OCI-LY1 (cell line): Measurements from ENCODE around the gene ACBD7.

ENCODE experiments used
- H2AFZ ChIP-seq: fragments of 200-600 bp; sonication (generic), shearing (Covaris generic); 2 replicates; pipeline ENCODE4 v1.6.0; 2014; ENCODE audit warnings: antibody characterized with exemption, mild to moderate bottlenecking, low read length
- H3F3A ChIP-seq: fragments of 200-600 bp; sonication (generic), shearing (Covaris generic); 2 replicates; pipeline ENCODE4 v1.6.0; 2014; ENCODE audit warnings: mild to moderate bottlenecking, antibody characterized with exemption, low read length, moderate library complexity; ENCODE audit not compliant: insufficient read depth
- H3K27ac ChIP-seq: fragments of 200-600 bp; sonication (generic); 2 replicates; pipeline ENCODE4 v1.5.1; 2014; ENCODE audit warnings: low read length, mixed run types, mild to moderate bottlenecking, low read depth; ENCODE audit not compliant: poor library complexity, severe bottlenecking
- H3K27me3 ChIP-seq: fragments of 200-600 bp; sonication (generic); 2 replicates; pipeline ENCODE4 v1.6.0; 2014; ENCODE audit warnings: antibody characterized with exemption, mild to moderate bottlenecking, low read length, moderate library complexity; ENCODE audit not compliant: insufficient read depth
- H3K36me3 ChIP-seq: fragments of 200-600 bp; sonication (generic); 2 replicates; pipeline ENCODE4 v1.6.1; 2014; ENCODE audit warnings: mild to moderate bottlenecking, antibody characterized with exemption, low read length, moderate library complexity, mixed read lengths; ENCODE audit not compliant: insufficient read depth
- H3K4me1 ChIP-seq: fragments of 200-600 bp; sonication (generic); 2 replicates; pipeline ENCODE4 v1.5.1; 2014; ENCODE audit warnings: mild to moderate bottlenecking, low read length, moderate library complexity; ENCODE audit not compliant: insufficient read depth, severe bottlenecking
- H3K4me2 ChIP-seq: fragments of 200-600 bp; sonication (generic), shearing (Covaris generic); 2 replicates; pipeline ENCODE4 v1.6.1; 2014; ENCODE audit warnings: low read length
- H3K4me3 ChIP-seq: fragments of 200-600 bp; sonication (generic); 2 replicates; pipeline ENCODE4 v1.5.1; 2014; ENCODE audit warnings: low read length, low read depth, mild to moderate bottlenecking, mixed read lengths; ENCODE audit not compliant: poor library complexity, severe bottlenecking
- H3K79me2 ChIP-seq: fragments of 200-600 bp; shearing (Covaris generic); 2 replicates; pipeline ENCODE4 v1.6.1; 2016; ENCODE audit warnings: mixed run types, low read length, mixed read lengths; ENCODE audit not compliant: insufficient read depth
- H3K9ac ChIP-seq: fragments of 200-600 bp; sonication (generic), shearing (Covaris generic); 2 replicates; pipeline ENCODE4 v1.6.1; 2014; ENCODE audit warnings: mild to moderate bottlenecking, low read length, mixed read lengths
- H3K9me2 ChIP-seq: fragments of 200-600 bp; sonication (generic), shearing (Covaris generic); 2 replicates; pipeline ENCODE4 v1.6.1; 2014; ENCODE audit warnings: low read depth, mild to moderate bottlenecking, low read length, mixed read lengths
- H3K9me3 ChIP-seq: fragments of 200-600 bp; shearing (Covaris generic); 2 replicates; pipeline ENCODE4 v1.6.1; 2014; ENCODE audit warnings: low read length, mixed read lengths
- H4K20me1 ChIP-seq: fragments of 200-600 bp; sonication (generic), shearing (Covaris generic); 2 replicates; pipeline ENCODE4 v1.6.0; 2016; ENCODE audit warnings: mild to moderate bottlenecking, low read length; ENCODE audit not compliant: insufficient read depth
- CTCF ChIP-seq: fragments of 200-600 bp; sonication (generic), shearing (Covaris generic); IDR thresholded peaks from 2 replicates; pipeline ENCODE4 v1.5.1; 2017; ENCODE audit warnings: mild to moderate bottlenecking, antibody characterized with exemption, low read length, moderate library complexity, mixed read lengths
- EZH2 ChIP-seq: fragments of 200-600 bp; sonication (generic), shearing (Covaris generic); IDR thresholded peaks from 2 replicates; pipeline ENCODE4 v1.8.0; 2017; ENCODE audit warnings: borderline replicate concordance, mixed run types, mild to moderate bottlenecking, antibody characterized with exemption, low read length, moderate library complexity, mixed read lengths

The ACBD7 gene

DNA sequence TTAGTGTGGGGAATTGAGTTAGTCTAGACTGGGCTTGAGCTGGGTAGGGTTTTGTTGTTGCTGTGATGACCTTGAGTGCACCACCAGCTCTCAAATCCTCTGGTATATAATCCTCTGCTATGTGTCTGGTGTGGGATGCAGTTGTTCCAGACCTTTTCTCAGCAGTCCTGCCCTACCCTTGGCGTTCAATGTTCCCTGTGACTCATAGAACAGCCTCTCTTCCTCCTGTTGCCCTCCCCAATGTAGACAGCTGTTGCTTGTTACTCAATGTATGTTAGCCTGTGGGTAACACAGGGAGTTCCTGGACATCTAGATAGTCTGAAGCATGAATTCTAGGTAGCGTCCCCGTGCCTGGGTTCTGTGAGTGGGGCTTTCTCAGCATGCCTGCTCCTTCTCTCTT lies 19.8 kb downstream of the ACBD7 start:
- Histone ChIP-seq H3K27me3 (no peaks in the 10 kb centered on the region), H3K36me3 (no peaks in the 10 kb centered on the region), H3K79me2 (no peaks in the 10 kb centered on the region), H4K20me1 (no peaks in the 10 kb centered on the region), H2AFZ (no peak overlapping the region), H3F3A (no peaks in the 10 kb centered on the region), H3K9me3 (0 out of 2 replicates have a peak, but pooled peaks cover 4% of the 10 kb centered on the region), H3K4me3 (no peak overlapping the region), H3K9me2 (no peaks in the 10 kb centered on the region), H3K9ac (no peak overlapping the region), H3K27ac (no peak overlapping the region), H3K4me1 (no peaks in the 10 kb centered on the region), H3K4me2 (no peak overlapping the region)
- no peak for TF ChIP-seq CTCF

- no peaks in the 10 kb centered on the region for H3K4me1 ChIP-seq
- H3K27me3 ChIP-seq: no peaks in the 10 kb centered on the region
- H3K4me2 ChIP-seq: no peak overlapping the region
- H3K9me2 ChIP-seq: no peaks in the 10 kb centered on the region
- no peaks in the 10 kb centered on the region for H4K20me1 ChIP-seq
- no peaks in the 10 kb centered on the region for H3K79me2 ChIP-seq
- H3K27ac ChIP-seq: no peak overlapping the region
- no peak overlapping the region for H3K4me3 ChIP-seq
- TF ChIP-seq CTCF (no peak), EZH2 (no peak)
- no peak overlapping the region for H3K9ac ChIP-seq
- no peak overlapping the region for H2AFZ ChIP-seq
- H3K9me3 ChIP-seq: 0 out of 2 replicates have a peak, but pooled peaks cover 4% of the 10 kb centered on the region
- H3F3A ChIP-seq: no peaks in the 10 kb centered on the region
- H3K36me3 ChIP-seq: no peaks in the 10 kb centered on the region
Measured at GRCh38 chr10:15067154-15067553, 21.4 kb downstream of the ACBD7 start.

GRCh38 chr10:15060638-15061037 lies 27.9 kb downstream of the ACBD7 start:
- Histone ChIP-seq H3K36me3 (no peaks in the 10 kb centered on the region), H3K4me1 (no peaks in the 10 kb centered on the region), H3K4me2 (no peak overlapping the region), H3K9me2 (no peaks in the 10 kb centered on the region), H3K27me3 (no peaks in the 10 kb centered on the region), H3F3A (no peaks in the 10 kb centered on the region), H2AFZ (no peak overlapping the region), H3K27ac (no peak overlapping the region), H3K4me3 (no peak overlapping the region), H4K20me1 (no peaks in the 10 kb centered on the region), H3K79me2 (no peaks in the 10 kb centered on the region), H3K9me3 (0 out of 2 replicates have a peak, but pooled peaks cover 4% of the 10 kb centered on the region), H3K9ac (no peak overlapping the region)
- TF ChIP-seq EZH2: no peak
- no peak for TF ChIP-seq CTCF
